Measurements from ENCODE around the gene IQCB1.

DNA sequence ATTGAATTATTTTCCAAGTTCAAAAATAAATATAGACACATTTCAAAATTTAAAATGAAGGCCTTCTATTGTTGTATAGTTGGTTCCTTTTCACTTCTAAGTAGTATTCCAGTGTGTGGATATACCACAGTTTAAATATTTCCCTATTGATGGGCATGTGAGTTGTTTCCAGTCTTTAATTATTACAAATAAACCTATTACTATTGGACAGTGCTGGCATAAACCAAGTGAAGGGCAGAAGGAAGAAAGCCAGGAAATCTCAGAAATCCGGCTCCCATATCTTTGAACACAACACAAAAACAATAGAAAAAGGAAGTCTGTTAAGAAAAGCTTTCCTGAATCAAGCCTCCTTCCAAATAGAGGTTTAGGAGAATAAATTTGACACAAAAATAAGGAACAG is 111.4 kb downstream of the IQCB1 start:
- TF ChIP-seq, protein P1, sequence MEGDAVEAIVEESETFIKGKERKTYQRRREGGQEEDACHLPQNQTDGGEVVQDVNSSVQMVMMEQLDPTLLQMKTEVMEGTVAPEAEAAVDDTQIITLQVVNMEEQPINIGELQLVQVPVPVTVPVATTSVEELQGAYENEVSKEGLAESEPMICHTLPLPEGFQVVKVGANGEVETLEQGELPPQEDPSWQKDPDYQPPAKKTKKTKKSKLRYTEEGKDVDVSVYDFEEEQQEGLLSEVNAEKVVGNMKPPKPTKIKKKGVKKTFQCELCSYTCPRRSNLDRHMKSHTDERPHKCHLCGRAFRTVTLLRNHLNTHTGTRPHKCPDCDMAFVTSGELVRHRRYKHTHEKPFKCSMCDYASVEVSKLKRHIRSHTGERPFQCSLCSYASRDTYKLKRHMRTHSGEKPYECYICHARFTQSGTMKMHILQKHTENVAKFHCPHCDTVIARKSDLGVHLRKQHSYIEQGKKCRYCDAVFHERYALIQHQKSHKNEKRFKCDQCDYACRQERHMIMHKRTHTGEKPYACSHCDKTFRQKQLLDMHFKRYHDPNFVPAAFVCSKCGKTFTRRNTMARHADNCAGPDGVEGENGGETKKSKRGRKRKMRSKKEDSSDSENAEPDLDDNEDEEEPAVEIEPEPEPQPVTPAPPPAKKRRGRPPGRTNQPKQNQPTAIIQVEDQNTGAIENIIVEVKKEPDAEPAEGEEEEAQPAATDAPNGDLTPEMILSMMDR (IDR thresholded peaks at IDR 0.05): no peak
- TF ChIP-seq POLR2AphosphoS5 (IDR thresholded peaks at IDR 0.05; ENCODE audit: low read depth, low read length) (no peak), SIN3A (IDR thresholded peaks at IDR 0.05; ENCODE audit: borderline replicate concordance, insufficient read depth, low read depth, low read length) (no peak), REST (IDR thresholded peaks at IDR 0.05; ENCODE audit: insufficient read depth in 1 of 2, low read depth in 2 of 2, low read length in 1 of 2) (no peak)
